Cardiac ventricle fibroblast (primary cell): ENCODE data around the gene NDUFA8. TPM values are rescaled to one million over a fixed set of nuclear protein-coding genes. Genes with fewer than 3 reads are reported as not detected.

Source experiments
- total RNA-seq: library from RNA; depleted of rRNA; stranded (reverse); fragments of >200 nt; gene quantifications from 2 replicates; pipeline ENCODE4 v1.2.3, GENCODE V29; 2015

NDUFA8 gene
- 26.9 and 36.6 TPM in 2 replicates for total RNA-seq

DNA sequence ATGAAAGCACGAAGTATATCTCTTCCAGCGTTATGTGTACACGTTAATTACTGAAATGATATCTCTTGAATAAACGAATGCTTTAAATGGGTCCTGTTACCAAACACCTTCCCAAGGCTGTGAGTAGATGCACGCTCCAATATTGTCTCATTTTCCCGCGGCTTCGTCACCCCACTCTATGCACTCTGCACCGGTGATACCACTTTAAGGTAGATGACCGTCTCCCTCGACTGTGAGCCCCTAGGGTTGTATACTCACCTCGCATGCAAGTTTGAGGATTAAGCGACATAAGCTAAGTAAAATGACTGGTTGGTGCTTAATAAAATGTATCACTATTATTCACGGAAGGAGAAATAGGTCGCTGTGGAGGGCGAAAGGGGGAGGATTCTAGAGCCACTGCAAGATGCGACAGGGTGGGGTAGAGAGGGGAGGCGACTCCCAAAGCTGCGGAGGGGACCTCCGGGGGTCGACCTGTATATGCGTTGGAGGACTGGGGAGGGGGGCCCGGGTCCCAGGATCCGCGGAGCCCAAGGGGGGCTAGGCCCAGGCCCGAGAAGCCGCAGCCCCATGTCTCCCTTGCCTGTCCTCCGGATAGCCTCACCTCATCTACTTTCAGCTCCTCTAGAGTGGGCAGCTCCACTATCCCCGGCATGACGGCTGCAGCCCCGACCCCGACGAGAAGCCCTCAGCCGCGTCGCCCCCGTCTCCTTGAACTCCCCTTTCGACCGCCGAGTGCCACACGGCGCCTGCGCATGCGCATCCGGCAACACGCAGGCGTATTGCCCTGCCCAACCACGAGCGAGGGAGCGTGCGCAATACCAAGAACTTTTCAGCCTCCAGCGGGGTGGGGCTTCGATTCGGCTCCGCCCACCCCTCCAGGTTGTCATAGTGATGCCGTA, at the start of gene NDUFA8, which contains the start of gene MORN5:
NDUFA8 (minus strand) TSS at position 754 of the 899 bp plus-strand sequence; CDS start at position 652, 102 bp downstream.
MORN5 (plus strand) TSS at position 883 of the 899 bp plus-strand sequence. CDS start 65 bp downstream, outside the sequence.

Other genes with a start within 250 kb of the NDUFA8 start
- gene TTLL11, start 66.5 kb downstream of the NDUFA8 start, total RNA-seq, result 4.1 and 10.2 TPM in 2 replicates
- not detected in 2 replicates for gene MORN5, start 129 bp upstream of the NDUFA8 start, total RNA-seq
- gene LHX6, start 69.2 kb upstream of the NDUFA8 start, total RNA-seq, result 0.05 and 0.81 TPM in 2 replicates
- 7.3 and 10.9 TPM in 2 replicates for gene RBM18, start 105.1 kb upstream of the NDUFA8 start, total RNA-seq
- 21.8 and 25.7 TPM in 2 replicates for gene MRRF, start 105.1 kb upstream of the NDUFA8 start, total RNA-seq
- 122 and 135 TPM in 2 replicates for gene PTGS1, start 211.2 kb upstream of the NDUFA8 start, total RNA-seq